GM21786 (cell line): ENCODE measurements around the gene TMOD1.
A peak's percentile ranks its signal among the peaks of the same experiment; 100 is the strongest.

Experiments used
- ATAC-seq: cut with Tn5 transposase; IDR thresholded peaks from one replicate; pipeline ENCODE4 v1.9.1; 2021; ENCODE audit not compliant: unreplicated experiment

The TMOD1 gene

GRCh38 chr9:97545486-97545885 is 44.0 kb downstream of the TMOD1 start:
- no peak for ATAC-seq

GRCh38 chr9:97547098-97547829 is 45.8 kb downstream of the TMOD1 start:
- no peak for ATAC-seq

- no peak for ATAC-seq
Measured at GRCh38 chr9:97548379-97548778, 46.9 kb downstream of the TMOD1 start.

- no peak for ATAC-seq
Measured at GRCh38 chr9:97548819-97549540, 47.5 kb downstream of the TMOD1 start.

GRCh38 chr9:97550386-97550785 is 48.9 kb downstream of the TMOD1 start:
- no peak for ATAC-seq

- ATAC-seq: no peak
Measured at GRCh38 chr9:97551308-97551707, 49.8 kb downstream of the TMOD1 start.

GRCh38 chr9:97553141-97553540 is 51.7 kb downstream of the TMOD1 start:
- ATAC-seq: no peak

GRCh38 chr9:97553841-97554240 is 52.4 kb downstream of the TMOD1 start:
- no peak for ATAC-seq

- no peak for ATAC-seq
Measured at GRCh38 chr9:97554566-97555075, 53.2 kb downstream of the TMOD1 start.

- no peak for ATAC-seq
Measured at GRCh38 chr9:97555164-97555563, 53.7 kb downstream of the TMOD1 start.

GRCh38 chr9:97556036-97556720 is 54.7 kb downstream of the TMOD1 start:
- ATAC-seq: no peak

GRCh38 chr9:97556721-97557605 is 55.5 kb downstream of the TMOD1 start:
- no peak for ATAC-seq

- ATAC-seq: no peak
Measured at GRCh38 chr9:97557606-97558095, 56.2 kb downstream of the TMOD1 start.

- peak; percentile 24 for ATAC-seq
Measured at GRCh38 chr9:97558701-97559101, 57.2 kb downstream of the TMOD1 start.

GRCh38 chr9:97559111-97559514 is 57.6 kb downstream of the TMOD1 start:
- peak; percentile 88 for ATAC-seq

GRCh38 chr9:97560154-97560553 is 58.7 kb downstream of the TMOD1 start:
- no peak for ATAC-seq

- no peak for ATAC-seq
Measured at GRCh38 chr9:97560851-97561250, 59.4 kb downstream of the TMOD1 start.

GRCh38 chr9:97561501-97561900 is 60.0 kb downstream of the TMOD1 start:
- ATAC-seq: no peak

GRCh38 chr9:97562542-97562941 is 61.1 kb downstream of the TMOD1 start:
- ATAC-seq: no peak

- no peak for ATAC-seq
Measured at GRCh38 chr9:97563458-97564135, 62.1 kb downstream of the TMOD1 start.
